ENCODE data around the gene BFSP1.

The BFSP1 gene

DNA sequence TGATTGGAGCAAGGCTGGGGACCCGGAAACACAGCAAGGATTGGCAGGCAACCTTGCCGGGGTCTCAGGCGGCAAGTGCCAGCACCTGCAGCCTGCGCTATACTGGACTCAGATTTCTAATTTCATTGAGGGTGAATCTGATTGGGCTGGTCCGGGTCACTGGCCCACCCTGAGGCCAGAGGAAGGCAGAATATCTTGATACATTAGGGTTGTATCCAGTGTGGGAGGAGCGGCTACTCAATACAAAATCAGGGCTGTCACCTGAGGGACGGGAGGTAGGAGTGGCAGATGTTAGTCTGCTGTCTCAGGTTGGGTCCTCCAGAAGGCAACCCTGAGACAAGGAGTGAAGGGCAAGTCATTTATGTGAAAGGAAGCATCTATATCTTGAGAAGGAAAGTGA, 40.7 kb downstream of the BFSP1 start:
- no peak overlapping the region for H2BK15ac ChIP-seq (ENCODE audit: low read depth, poor library complexity, severe bottlenecking)
- H3K4me3 ChIP-seq (ENCODE audit: insufficient read depth in 1 of 2, low read depth in 1 of 2, low read length in 2 of 2) = no peak overlapping the region
- no peak overlapping the region for H4K8ac ChIP-seq (ENCODE audit: low read length)
- H2AK5ac ChIP-seq (ENCODE audit: low read length, severe bottlenecking) = no peak overlapping the region
- no peak overlapping the region for H3K27ac ChIP-seq (ENCODE audit: low read length, poor library complexity, severe bottlenecking)
- no peak overlapping the region for H3K4ac ChIP-seq (ENCODE audit: low read depth in 1 of 2, low read length in 2 of 2)
- no peak overlapping the region for H2BK120ac ChIP-seq (ENCODE audit: low read depth, low read length)
- H3K9me3 ChIP-seq (ENCODE audit: control insufficient read depth, low read length) = no peaks in the 10 kb centered on the region
- 85% methylated on average over 7 of the region's 7 CpGs for WGBS
- H2BK12ac ChIP-seq (ENCODE audit: low read length in 2 of 2) = no peak overlapping the region
- H3K9ac ChIP-seq (ENCODE audit: low read length) = no peak overlapping the region
- H2BK5ac ChIP-seq (ENCODE audit: low read depth, low read length, poor library complexity, severe bottlenecking) = no peak overlapping the region
- no peak overlapping the region for H3K14ac ChIP-seq (ENCODE audit: low read length in 2 of 2)
- H2AFZ ChIP-seq (ENCODE audit: low read depth, low read length) = no peak overlapping the region
- H3K23ac ChIP-seq (ENCODE audit: low read length in 2 of 2) = no peak overlapping the region
- no peaks in the 10 kb centered on the region for H3K79me1 ChIP-seq (replicated peaks; ENCODE audit: low read length, poor library complexity, severe bottlenecking)
- no peak overlapping the region for H3K18ac ChIP-seq (ENCODE audit: low read depth in 1 of 2, low read length in 2 of 2)
- H3K36me3 ChIP-seq (ENCODE audit: control insufficient read depth in 1 of 2, insufficient read depth in 2 of 2, low read depth in 1 of 2, low read length in 2 of 2) = no peaks in the 10 kb centered on the region
- H4K91ac ChIP-seq (ENCODE audit: low read length) = no peak overlapping the region
- no peak overlapping the region for H3K4me2 ChIP-seq (ENCODE audit: low read length, poor library complexity, severe bottlenecking)
- H3K27me3 ChIP-seq (ENCODE audit: control insufficient read depth in 1 of 2, insufficient read depth in 1 of 2, low read length in 2 of 2) = peaks cover 39 to 51% of the 10 kb centered on the region in 2 experiments
- H3K4me1 ChIP-seq (ENCODE audit: control insufficient read depth, insufficient read depth, low read depth, low read length) = no peaks in the 10 kb centered on the region
- DNase-seq = no peak

- Histone ChIP-seq H2BK12ac (ENCODE audit: low read length in 2 of 2) (no peak overlapping the region), H3K4ac (ENCODE audit: low read depth in 1 of 2, low read length in 2 of 2) (no peak overlapping the region), H4K8ac (ENCODE audit: low read length) (no peak overlapping the region), H3K9me3 (ENCODE audit: control insufficient read depth, low read length) (no peaks in the 10 kb centered on the region), H3K27ac (ENCODE audit: low read length, poor library complexity, severe bottlenecking) (no peak overlapping the region), H3K9ac (ENCODE audit: low read length) (no peak overlapping the region), H3K79me1 (replicated peaks; ENCODE audit: low read length, poor library complexity, severe bottlenecking) (no peaks in the 10 kb centered on the region), H2BK5ac (ENCODE audit: low read depth, low read length, poor library complexity, severe bottlenecking) (no peak overlapping the region), H3K14ac (ENCODE audit: low read length in 2 of 2) (no peak overlapping the region), H2BK15ac (ENCODE audit: low read depth, poor library complexity, severe bottlenecking) (no peak overlapping the region), H3K23ac (ENCODE audit: low read length in 2 of 2) (no peak overlapping the region), H3K4me3 (ENCODE audit: insufficient read depth in 1 of 2, low read depth in 1 of 2, low read length in 2 of 2) (no peak overlapping the region), H2AFZ (ENCODE audit: low read depth, low read length) (no peak overlapping the region), H3K4me1 (ENCODE audit: control insufficient read depth, insufficient read depth, low read depth, low read length) (no peaks in the 10 kb centered on the region), H3K27me3 (ENCODE audit: control insufficient read depth in 1 of 2, insufficient read depth in 1 of 2, low read length in 2 of 2) (peaks cover 39 to 48% of the 10 kb centered on the region in 2 experiments), H4K91ac (ENCODE audit: low read length) (no peak overlapping the region), H2AK5ac (ENCODE audit: low read length, severe bottlenecking) (no peak overlapping the region), H3K4me2 (ENCODE audit: low read length, poor library complexity, severe bottlenecking) (no peak overlapping the region), H3K36me3 (ENCODE audit: control insufficient read depth in 1 of 2, insufficient read depth in 2 of 2, low read depth in 1 of 2, low read length in 2 of 2) (no peaks in the 10 kb centered on the region), H3K18ac (ENCODE audit: low read depth in 1 of 2, low read length in 2 of 2) (no peak overlapping the region), H2BK120ac (ENCODE audit: low read depth, low read length) (no peak overlapping the region)
- WGBS = 89% methylated on average over 8 of the region's 9 CpGs
- no peak for DNase-seq
Measured at GRCh38 chr20:17488916-17489600, 42.1 kb downstream of the BFSP1 start.

DNA sequence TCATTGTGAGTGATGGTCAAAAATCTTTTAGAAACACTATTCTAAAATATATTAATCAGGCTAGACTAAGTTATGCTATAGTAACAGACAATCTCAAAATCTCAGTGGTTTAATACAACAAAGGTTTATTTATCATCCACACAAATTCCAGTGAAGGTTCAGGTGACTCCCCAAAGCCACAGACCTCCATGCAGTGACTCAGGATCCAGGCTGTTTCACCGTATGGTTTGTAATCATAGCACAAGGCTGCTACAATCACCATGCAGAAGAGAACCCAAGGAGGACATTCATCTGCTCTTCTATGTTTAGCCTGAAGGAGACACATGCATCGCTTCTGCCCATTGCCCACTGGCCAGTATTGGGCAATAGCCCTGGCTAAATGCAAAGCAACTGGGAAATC, 46.2 kb downstream of the BFSP1 start:
- Histone ChIP-seq H3K4me1 (ENCODE audit: control insufficient read depth, insufficient read depth, low read depth, low read length) (no peaks in the 10 kb centered on the region), H3K9me3 (ENCODE audit: control insufficient read depth, low read length) (no peaks in the 10 kb centered on the region), H3K18ac (ENCODE audit: low read depth in 1 of 2, low read length in 2 of 2) (no peak overlapping the region), H2BK120ac (ENCODE audit: low read depth, low read length) (no peak overlapping the region), H2AFZ (ENCODE audit: low read depth, low read length) (no peak overlapping the region), H4K8ac (ENCODE audit: low read length) (no peak overlapping the region), H3K9ac (ENCODE audit: low read length) (no peak overlapping the region), H2BK5ac (ENCODE audit: low read depth, low read length, poor library complexity, severe bottlenecking) (no peak overlapping the region), H4K91ac (ENCODE audit: low read length) (no peak overlapping the region), H3K36me3 (ENCODE audit: control insufficient read depth in 1 of 2, insufficient read depth in 2 of 2, low read depth in 1 of 2, low read length in 2 of 2) (no peaks in the 10 kb centered on the region), H3K14ac (ENCODE audit: low read length in 2 of 2) (no peak overlapping the region), H3K27me3 (ENCODE audit: control insufficient read depth in 1 of 2, insufficient read depth in 1 of 2, low read length in 2 of 2) (peaks cover 41 to 63% of the 10 kb centered on the region in 2 experiments), H3K4me2 (ENCODE audit: low read length, poor library complexity, severe bottlenecking) (no peak overlapping the region), H3K79me1 (replicated peaks; ENCODE audit: low read length, poor library complexity, severe bottlenecking) (no peaks in the 10 kb centered on the region), H3K27ac (ENCODE audit: low read length, poor library complexity, severe bottlenecking) (no peak overlapping the region), H3K4me3 (ENCODE audit: insufficient read depth in 1 of 2, low read depth in 1 of 2, low read length in 2 of 2) (no peak overlapping the region), H2AK5ac (ENCODE audit: low read length, severe bottlenecking) (no peak overlapping the region), H3K23ac (ENCODE audit: low read length in 2 of 2) (no peak overlapping the region), H2BK12ac (ENCODE audit: low read length in 2 of 2) (no peak overlapping the region), H2BK15ac (ENCODE audit: low read depth, poor library complexity, severe bottlenecking) (no peak overlapping the region), H3K4ac (ENCODE audit: low read depth in 1 of 2, low read length in 2 of 2) (no peak overlapping the region)
- no peak for DNase-seq
- 89% methylated on average over 2 of the region's 2 CpGs for WGBS

DNA sequence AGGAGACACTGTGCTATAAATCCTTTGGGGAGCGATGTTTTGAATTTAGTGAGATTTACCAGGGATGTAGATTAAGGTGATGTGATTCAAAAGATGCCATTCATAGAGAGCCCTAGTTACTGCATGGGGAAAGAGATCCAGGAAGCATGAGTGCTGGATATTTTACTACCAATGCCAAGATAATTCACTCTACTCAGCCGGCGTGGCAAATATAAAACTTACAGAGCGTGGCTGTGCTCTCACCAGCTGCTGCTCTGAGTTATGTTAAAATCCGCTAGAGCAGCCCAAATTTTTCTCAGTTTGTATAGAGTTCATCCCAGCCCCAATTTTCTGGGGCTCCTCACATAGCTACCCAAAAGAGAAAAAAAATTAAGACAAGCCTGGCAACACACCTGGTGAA, 48.6 kb downstream of the BFSP1 start:
- no peaks in the 10 kb centered on the region for H3K36me3 ChIP-seq (ENCODE audit: control insufficient read depth in 1 of 2, insufficient read depth in 2 of 2, low read depth in 1 of 2, low read length in 2 of 2)
- no peak overlapping the region for H4K8ac ChIP-seq (ENCODE audit: low read length)
- H3K9me3 ChIP-seq (ENCODE audit: control insufficient read depth, low read length) = no peaks in the 10 kb centered on the region
- no peak overlapping the region for H2BK12ac ChIP-seq (ENCODE audit: low read length in 2 of 2)
- 93% methylated on average over 5 of the region's 5 CpGs for WGBS
- no peak overlapping the region for H2BK120ac ChIP-seq (ENCODE audit: low read depth, low read length)
- no peak overlapping the region for H3K27ac ChIP-seq (ENCODE audit: low read length, poor library complexity, severe bottlenecking)
- no peaks in the 10 kb centered on the region for H3K4me1 ChIP-seq (ENCODE audit: control insufficient read depth, insufficient read depth, low read depth, low read length)
- H3K4me2 ChIP-seq (ENCODE audit: low read length, poor library complexity, severe bottlenecking) = no peak overlapping the region
- H3K14ac ChIP-seq (ENCODE audit: low read length in 2 of 2) = no peak overlapping the region
- H3K18ac ChIP-seq (ENCODE audit: low read depth in 1 of 2, low read length in 2 of 2) = no peak overlapping the region
- no peak overlapping the region for H2AFZ ChIP-seq (ENCODE audit: low read depth, low read length)
- peaks cover 26 to 45% of the 10 kb centered on the region in 2 experiments for H3K27me3 ChIP-seq (ENCODE audit: control insufficient read depth in 1 of 2, insufficient read depth in 1 of 2, low read length in 2 of 2)
- no peaks in the 10 kb centered on the region for H3K79me1 ChIP-seq (replicated peaks; ENCODE audit: low read length, poor library complexity, severe bottlenecking)
- no peak overlapping the region for H2BK15ac ChIP-seq (ENCODE audit: low read depth, poor library complexity, severe bottlenecking)
- no peak overlapping the region for H3K4me3 ChIP-seq (ENCODE audit: insufficient read depth in 1 of 2, low read depth in 1 of 2, low read length in 2 of 2)
- H2BK5ac ChIP-seq (ENCODE audit: low read depth, low read length, poor library complexity, severe bottlenecking) = no peak overlapping the region
- no peak overlapping the region for H4K91ac ChIP-seq (ENCODE audit: low read length)
- no peak for DNase-seq
- no peak overlapping the region for H3K9ac ChIP-seq (ENCODE audit: low read length)
- H2AK5ac ChIP-seq (ENCODE audit: low read length, severe bottlenecking) = no peak overlapping the region
- H3K23ac ChIP-seq (ENCODE audit: low read length in 2 of 2) = no peak overlapping the region
- H3K4ac ChIP-seq (ENCODE audit: low read depth in 1 of 2, low read length in 2 of 2) = no peak overlapping the region
